Stimulated activated CD4-positive, alpha-beta T cell treated with anti-CD3 and anti-CD28 coated beads, TNF-alpha, amount 100 ng/mL, for 1 hour (primary cell): ENCODE results near the gene ATP8B1.

Experiments used
- DNase-seq, 3 donors: peaks; one replicate each; pipeline ENCODE4 v3.0.0-alpha.2; 2020; ENCODE audit warnings: low read depth in 3 of 3, low spot score in 1 of 3

The ATP8B1 gene

GRCh38 chr18:57819671-57820460, 16.8 kb upstream of the ATP8B1 start:
- DNase-seq = no peak

GRCh38 chr18:57819119-57819518, 16.0 kb upstream of the ATP8B1 start:
- DNase-seq = no peak

GRCh38 chr18:57816208-57816954, 13.3 kb upstream of the ATP8B1 start:
- DNase-seq = no peak

GRCh38 chr18:57814555-57814954, 11.4 kb upstream of the ATP8B1 start:
- no peak for DNase-seq

GRCh38 chr18:57813245-57813644, 10.1 kb upstream of the ATP8B1 start:
- no peak for DNase-seq

GRCh38 chr18:57812126-57812477, 9.0 kb upstream of the ATP8B1 start:
- DNase-seq = no peak

- no peak for DNase-seq
Measured at GRCh38 chr18:57811477-57812125, 8.5 kb upstream of the ATP8B1 start.

GRCh38 chr18:57809190-57809589, 6.1 kb upstream of the ATP8B1 start:
- DNase-seq = no peak

GRCh38 chr18:57807336-57808117, 4.4 kb upstream of the ATP8B1 start:
- DNase-seq = no peak

- DNase-seq = no peak
Measured at GRCh38 chr18:57806978-57807285, 3.8 kb upstream of the ATP8B1 start.

GRCh38 chr18:57806201-57806977, 3.3 kb upstream of the ATP8B1 start:
- DNase-seq = no peak

- DNase-seq = no peak
Measured at GRCh38 chr18:57805117-57805516, 2.0 kb upstream of the ATP8B1 start.

- DNase-seq = no peak
Measured at GRCh38 chr18:57804557-57804956, 1.4 kb upstream of the ATP8B1 start.

GRCh38 chr18:57802213-57803102, 657 bp downstream of the ATP8B1 start:
- no peak for DNase-seq

GRCh38 chr18:57801761-57802212, 1.3 kb downstream of the ATP8B1 start:
- no peak for DNase-seq

GRCh38 chr18:57801325-57801724, 1.8 kb downstream of the ATP8B1 start:
- DNase-seq = no peak

- no peak for DNase-seq
Measured at GRCh38 chr18:57798713-57799373, 4.3 kb downstream of the ATP8B1 start.

- DNase-seq = no peak
Measured at GRCh38 chr18:57797209-57797651, 5.9 kb downstream of the ATP8B1 start.
